Mononuclear cell (primary cell): Measurements from ENCODE around the gene SOCS1. TPM values are rescaled to one million over a fixed set of nuclear protein-coding genes. Genes with fewer than 3 reads are reported as not detected.

ENCODE experiments used
- H3K27me3 ChIP-seq: 2 replicates; pipeline ENCODE4 v1.6.0; 2011; ENCODE audit warnings: low read length, control low read depth; ENCODE audit not compliant: insufficient read depth
- H3K4me1 ChIP-seq: 2 replicates; pipeline ENCODE4 v1.5.1; 2011; ENCODE audit warnings: mild to moderate bottlenecking, low read length, control low read depth; ENCODE audit not compliant: insufficient read depth
- H3K4me3 ChIP-seq: 2 replicates; pipeline ENCODE4 v1.5.1; 2011; ENCODE audit warnings: mild to moderate bottlenecking, low read length, moderate library complexity
- H3K9me3 ChIP-seq: 2 replicates; pipeline ENCODE4 v1.5.1; 2011; ENCODE audit warnings: low read depth, mild to moderate bottlenecking, control low read depth, low read length
- total RNA-seq: library from RNA; depleted of rRNA; stranded (reverse); fragments of >200 nt; gene quantifications from one replicate; pipeline ENCODE4 v1.2.3, GENCODE V29; 2012

The SOCS1 gene
- total RNA-seq, 1 donor, result 41.2 TPM

DNA sequence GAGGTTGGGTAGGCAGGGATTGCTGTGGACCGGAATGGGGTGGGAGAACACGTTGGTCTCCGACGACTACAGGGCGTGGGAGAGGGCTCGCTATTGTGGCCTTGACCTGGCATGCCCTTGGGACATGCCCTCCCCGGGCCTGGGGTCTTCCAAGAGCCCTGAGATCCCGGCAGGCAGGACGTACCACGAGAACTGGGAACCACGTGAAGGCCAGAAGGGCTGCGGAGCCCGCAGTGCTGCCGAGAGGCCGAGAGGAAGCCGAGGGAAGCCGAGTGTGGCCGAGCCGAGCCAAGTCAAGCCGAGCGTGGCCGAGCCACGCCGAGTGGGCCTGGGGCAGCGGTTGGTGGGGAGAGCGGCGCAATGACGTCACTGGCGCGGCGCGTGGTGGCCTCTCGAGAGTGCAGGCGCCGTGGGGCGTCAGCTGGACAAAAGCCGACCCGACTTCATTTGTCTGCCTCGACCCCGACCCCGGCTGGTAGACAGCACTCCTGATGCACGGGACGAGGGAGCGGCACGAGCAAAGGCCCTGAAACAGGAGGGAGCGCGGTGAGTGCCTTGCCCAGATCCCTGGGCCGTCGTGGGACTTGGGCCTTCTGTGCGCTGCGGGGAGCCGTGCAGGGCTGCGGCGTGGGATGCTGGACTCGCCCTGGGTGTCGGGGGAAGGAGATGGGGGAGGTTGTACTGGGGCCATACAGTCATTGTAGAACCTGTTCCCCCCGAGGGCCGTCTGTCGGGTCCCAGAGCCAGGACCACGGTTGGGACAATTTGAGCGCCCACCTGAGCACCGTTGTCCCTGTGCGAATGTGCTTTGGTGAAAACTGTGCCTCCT is 6.6 kb downstream of the SOCS1 start:
- Histone ChIP-seq H3K4me3 (no peak overlapping the region), H3K4me1 (peaks cover 32% of the 10 kb centered on the region), H3K9me3 (no peaks in the 10 kb centered on the region), H3K27me3 (peaks cover 1% of the 10 kb centered on the region)

- H3K4me3 ChIP-seq, result no peak overlapping the region
- H3K27me3 ChIP-seq, result no peaks in the 10 kb centered on the region
- no peaks in the 10 kb centered on the region for H3K9me3 ChIP-seq
- peaks cover 19% of the 10 kb centered on the region for H3K4me1 ChIP-seq
Observed at GRCh38 chr16:11248133-11248532, 7.9 kb downstream of the SOCS1 start.

DNA sequence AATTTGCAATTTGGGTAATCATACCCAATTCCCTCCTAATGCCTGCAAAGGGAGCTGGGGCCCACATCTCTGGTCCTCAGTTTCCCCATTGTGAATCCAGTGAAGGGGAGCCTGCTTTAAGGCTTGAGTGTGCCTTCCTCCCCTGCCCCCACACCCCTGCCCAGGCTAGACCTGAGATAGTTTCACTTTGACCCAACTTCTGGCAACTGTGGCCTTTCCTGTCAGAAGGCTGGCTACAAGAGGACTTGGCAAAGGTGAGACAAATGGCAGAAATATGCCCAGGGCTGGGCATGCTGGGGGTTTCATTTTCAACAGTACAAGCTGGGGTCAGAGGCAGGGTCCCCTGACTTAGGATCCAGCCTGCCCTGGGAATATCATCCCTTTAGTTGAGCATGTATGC is 10.0 kb downstream of the SOCS1 start:
- peaks cover 3% of the 10 kb centered on the region for H3K4me1 ChIP-seq
- no peak overlapping the region for H3K4me3 ChIP-seq
- no peaks in the 10 kb centered on the region for H3K27me3 ChIP-seq
- no peaks in the 10 kb centered on the region for H3K9me3 ChIP-seq

GRCh38 chr16:11245222-11245737 is 10.7 kb downstream of the SOCS1 start:
- Histone ChIP-seq H3K9me3 (no peaks in the 10 kb centered on the region), H3K4me1 (peaks cover 10% of the 10 kb centered on the region), H3K27me3 (no peaks in the 10 kb centered on the region), H3K4me3 (no peak overlapping the region)

DNA sequence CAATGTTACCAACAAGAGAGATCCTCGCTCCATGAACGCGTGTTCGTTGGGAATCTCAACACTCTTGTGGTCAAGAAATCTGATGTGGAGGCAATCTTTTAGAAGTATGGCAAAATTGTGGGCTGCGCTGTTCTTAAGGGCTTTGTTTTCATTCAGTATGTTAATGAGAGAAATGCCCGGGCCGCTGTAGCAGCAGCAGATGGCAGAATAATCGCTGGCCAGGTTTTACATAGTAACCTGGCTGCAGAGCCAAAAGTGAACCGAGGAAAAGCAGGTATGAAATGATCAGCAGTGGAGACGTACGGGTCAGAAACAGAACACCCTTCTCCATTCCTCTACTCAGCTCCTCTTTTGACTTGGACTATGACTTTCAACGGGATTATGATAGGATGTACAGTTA is 13.3 kb downstream of the SOCS1 start:
- H3K4me1 ChIP-seq, result peaks cover 10% of the 10 kb centered on the region
- no peaks in the 10 kb centered on the region for H3K9me3 ChIP-seq
- no peaks in the 10 kb centered on the region for H3K27me3 ChIP-seq

GRCh38 chr16:11241480-11242204 is 14.4 kb downstream of the SOCS1 start:
- no peak overlapping the region for H3K4me3 ChIP-seq
- peaks cover 16% of the 10 kb centered on the region for H3K4me1 ChIP-seq
- no peaks in the 10 kb centered on the region for H3K9me3 ChIP-seq
- no peaks in the 10 kb centered on the region for H3K27me3 ChIP-seq

More for the DNA sequence above, 13.3 kb downstream of the SOCS1 start:
- no peak overlapping the region for H3K4me3 ChIP-seq

- Histone ChIP-seq H3K4me1 (peaks cover 17% of the 10 kb centered on the region), H3K27me3 (no peaks in the 10 kb centered on the region), H3K4me3 (no peak overlapping the region), H3K9me3 (no peaks in the 10 kb centered on the region)
Observed at GRCh38 chr16:11240636-11241473, 15.1 kb downstream of the SOCS1 start.

- no peaks in the 10 kb centered on the region for H3K27me3 ChIP-seq
- peaks cover 26% of the 10 kb centered on the region for H3K4me1 ChIP-seq
- H3K4me3 ChIP-seq, result no peak overlapping the region
- no peaks in the 10 kb centered on the region for H3K9me3 ChIP-seq
Observed at GRCh38 chr16:11239644-11240632, 16.1 kb downstream of the SOCS1 start.

DNA sequence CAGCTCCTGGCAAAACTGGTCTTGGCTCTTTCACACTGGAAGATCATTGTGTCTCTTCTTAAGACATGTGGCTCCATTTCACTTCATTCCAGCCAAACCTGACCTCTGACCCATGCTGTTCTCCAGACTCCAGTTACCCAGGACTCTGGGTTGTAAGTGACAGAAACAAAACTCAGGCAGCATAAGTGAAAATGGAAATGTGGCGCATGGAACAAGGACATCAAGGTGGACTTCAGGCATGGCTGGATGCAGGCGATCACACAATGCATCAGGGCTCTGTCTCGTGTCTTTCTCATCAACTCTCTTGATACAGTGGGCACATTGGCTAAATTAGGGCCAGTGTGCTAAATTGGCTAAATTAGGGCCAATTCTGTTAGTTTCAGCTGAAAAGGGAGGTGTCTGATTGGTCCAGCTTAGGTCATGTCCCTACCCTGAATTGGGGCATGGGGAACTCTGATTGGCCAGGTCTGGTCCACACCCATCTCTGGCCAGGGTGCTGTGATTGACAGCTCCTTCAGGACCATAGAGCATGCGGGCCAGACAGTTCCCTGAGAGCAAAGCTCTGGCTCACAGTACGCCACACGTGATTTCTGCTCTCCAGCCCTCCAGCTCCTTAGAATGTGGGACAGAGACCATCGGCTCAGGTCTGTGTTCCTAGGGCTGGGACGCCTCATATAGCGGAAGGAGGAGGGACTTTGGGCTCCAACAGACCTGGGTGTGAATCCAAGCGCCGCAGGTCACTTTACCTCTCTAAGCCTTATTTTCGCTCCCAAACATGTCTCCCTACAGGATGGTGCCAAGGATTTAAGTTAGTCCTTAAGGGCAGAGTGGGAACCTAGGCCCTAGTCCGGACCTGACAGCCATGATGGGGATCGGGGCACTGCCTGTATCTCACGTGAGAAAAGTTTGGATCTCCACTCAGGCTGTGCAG is 17.5 kb downstream of the SOCS1 start:
- Histone ChIP-seq H3K4me3 (no peak overlapping the region), H3K4me1 (peaks cover 40% of the 10 kb centered on the region)

GRCh38 chr16:11236461-11237254 is 19.3 kb downstream of the SOCS1 start:
- Histone ChIP-seq H3K4me1 (peaks cover 57% of the 10 kb centered on the region), H3K4me3 (no peak overlapping the region), H3K27me3 (no peaks in the 10 kb centered on the region)

More for the DNA sequence above, 17.5 kb downstream of the SOCS1 start:
- Histone ChIP-seq H3K9me3 (no peaks in the 10 kb centered on the region), H3K27me3 (no peaks in the 10 kb centered on the region)

GRCh38 chr16:11235703-11235991 is 20.4 kb downstream of the SOCS1 start:
- Histone ChIP-seq H3K9me3 (no peaks in the 10 kb centered on the region), H3K4me3 (no peak overlapping the region), H3K4me1 (peaks cover 56% of the 10 kb centered on the region), H3K27me3 (no peaks in the 10 kb centered on the region)

More at GRCh38 chr16:11236461-11237254, 19.3 kb downstream of the SOCS1 start:
- no peaks in the 10 kb centered on the region for H3K9me3 ChIP-seq

DNA sequence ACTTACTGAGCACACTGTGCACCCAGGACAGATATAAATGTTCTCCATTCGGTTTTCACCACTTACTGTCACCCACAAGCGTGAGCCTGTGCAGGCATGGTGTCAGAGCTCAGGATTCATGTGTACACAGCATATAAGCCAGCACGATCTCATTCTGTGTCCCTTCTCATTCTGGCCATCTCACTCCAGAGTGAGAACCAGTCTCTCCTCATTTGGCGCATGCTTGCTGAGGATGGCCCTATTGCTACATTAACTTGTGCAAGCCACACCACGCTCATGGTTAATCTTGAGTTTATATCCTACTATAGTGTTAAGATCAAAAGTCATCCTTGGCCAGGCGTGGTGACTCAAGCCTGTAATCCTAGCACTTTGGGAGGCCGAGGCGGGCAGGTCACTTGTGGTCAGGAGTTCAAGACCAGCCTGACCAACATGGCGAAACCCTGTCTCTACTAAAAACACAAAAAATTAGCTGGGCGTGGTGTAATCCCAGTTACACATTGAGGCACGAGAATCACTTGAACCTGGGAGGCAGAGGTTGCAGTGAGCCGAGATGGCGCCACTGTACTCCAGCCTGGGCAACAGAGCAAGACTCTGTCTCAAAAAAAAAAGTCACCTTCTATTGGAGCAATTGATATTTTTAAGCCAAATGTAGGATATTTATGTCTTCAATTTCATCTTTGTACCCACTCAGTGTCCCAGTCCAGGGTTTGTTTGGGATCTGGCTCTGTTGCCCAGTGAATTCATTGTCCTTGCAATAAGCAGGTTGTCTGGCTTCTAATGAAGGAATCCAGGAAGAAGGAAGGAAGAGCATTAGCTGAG is 20.9 kb downstream of the SOCS1 start:
- H3K27me3 ChIP-seq, result no peaks in the 10 kb centered on the region
- no peak overlapping the region for H3K4me3 ChIP-seq
- H3K9me3 ChIP-seq, result no peaks in the 10 kb centered on the region
- peaks cover 53% of the 10 kb centered on the region for H3K4me1 ChIP-seq
